K562 (cell line): ENCODE results near the gene VGLL3. TPM values are rescaled to one million over a fixed set of nuclear protein-coding genes. Genes with fewer than 3 reads are reported as not detected.

ENCODE experiments used
- ATAC-seq: fragments of 200-7000 bp; cut with Tn5 transposase; 3 replicates; pipeline ENCODE4 v1.9.1; 2020; ENCODE audit warnings: moderate library complexity
- BruUV-seq: library from RNA; stranded (reverse); fragments of 400-500 nt; replicated peaks from 2 replicates; lab custom pipeline; 2021; lab: Mats Ljungman, UMichigan
- CTCF ChIA-PET: fragments of 300-600 bp; formaldehyde crosslinking; extraction: SDS; loops from one replicate; lab custom pipeline; 2021; ENCODE audit warnings: low intra/inter-chr PET ratio; lab: Yijun Ruan, JAX
- POLR2A ChIA-PET: fragments of 300-600, 350-650 bp; sonication (Branson Sonifier 250); formaldehyde crosslinking; extraction: SDS; loops from one replicate; lab custom pipeline; 2021; ENCODE audit warnings: antibody characterized with exemption, inconsistent platforms; lab: Yijun Ruan, JAX
- DNase-seq, 4 experiments: peaks; one replicate each; pipeline versions ENCODE4 v3.0.0 to v3.0.0-alpha.2; 2011 to 2018; ENCODE audit warnings: low spot score in 3 of 4, mixed read lengths in 3 of 4; ENCODE audit errors: extremely low read depth in 1 of 4
- FAIRE-seq: peaks from 2 replicates; lab custom pipeline; 2011; peaks lifted over from hg19 to GRCh38; lab: Jason Lieb, UNC
- H2AFZ ChIP-seq: 2 replicates; pipeline ENCODE4 v1.6.0; 2011; ENCODE audit warnings: low read depth, low read length, control low read depth, inconsistent platforms
- H3K27ac ChIP-seq: fragments of 200-600 bp; 3 replicates; pipeline ENCODE4 v1.8.0; 2011; ENCODE audit warnings: low read depth, mild to moderate bottlenecking, control low read depth, inconsistent platforms, low read length, moderate library complexity, mixed read lengths; ENCODE audit errors: extremely low read depth
- H3K27me3 ChIP-seq, 2 experiments: fragments of 300-600 bp in 1 of 2; 2 replicates in 1 of 2; 3 replicates in 1 of 2; pipeline versions ENCODE4 v1.6.0 to v1.8.0; 2011; ENCODE audit warnings: inconsistent platforms in 2 of 2, low read length in 2 of 2, mild to moderate bottlenecking in 1 of 2, mixed read lengths in 1 of 2, moderate library complexity in 1 of 2; ENCODE audit not compliant: control insufficient read depth in 2 of 2, insufficient read depth in 2 of 2
- H3K36me3 ChIP-seq: fragments of 300-600 bp; 3 replicates; pipeline ENCODE4 v1.8.0; 2011; ENCODE audit warnings: mild to moderate bottlenecking, low read length, inconsistent platforms; ENCODE audit not compliant: control insufficient read depth, insufficient read depth
- H3K4me1 ChIP-seq, 2 experiments: fragments of 200-600 bp in 1 of 2; replicated peaks in 1 of 2; 2 replicates in 1 of 2; 3 replicates in 1 of 2; pipeline versions ENCODE4 v1.5.1 to v1.8.0; 2011; ENCODE audit warnings: inconsistent platforms in 2 of 2, low read length in 2 of 2, mild to moderate bottlenecking in 1 of 2, mixed read lengths in 1 of 2, moderate library complexity in 1 of 2; ENCODE audit not compliant: control insufficient read depth in 2 of 2, insufficient read depth in 2 of 2
- H3K4me2 ChIP-seq: 2 replicates; pipeline ENCODE4 v1.6.1; 2011; ENCODE audit warnings: low read length, control low read depth, inconsistent platforms, mixed read lengths; ENCODE audit not compliant: insufficient read depth
- H3K4me3 ChIP-seq: fragments of 200-600 bp; sonication (generic), shearing (Covaris generic); 2 replicates; pipeline ENCODE4 v1.5.1; 2016; ENCODE audit warnings: control low read depth, inconsistent platforms
- H3K79me2 ChIP-seq: fragments of 200-600 bp; 3 replicates; pipeline ENCODE4 v1.8.0; 2011; ENCODE audit warnings: low read length, inconsistent platforms; ENCODE audit not compliant: control insufficient read depth, insufficient read depth
- H3K9ac ChIP-seq, 2 experiments: 2 replicates each; pipeline versions ENCODE4 v1.6.0 to v1.6.1; 2011; ENCODE audit warnings: low read depth in 2 of 2, low read length in 2 of 2, control low read depth in 1 of 2, inconsistent platforms in 1 of 2, mild to moderate bottlenecking in 1 of 2, mixed read lengths in 1 of 2; ENCODE audit not compliant: insufficient read depth in 1 of 2
- H3K9me1 ChIP-seq: one replicate; pipeline ENCODE4 v1.6.0; 2011; ENCODE audit warnings: inconsistent platforms, mild to moderate bottlenecking, low read length, moderate library complexity; ENCODE audit not compliant: control insufficient read depth, insufficient read depth
- H3K9me3 ChIP-seq: replicated peaks from 2 replicates; pipeline ENCODE4 v1.5.1; 2011; ENCODE audit warnings: low read depth, low read length, inconsistent platforms; ENCODE audit not compliant: control insufficient read depth, insufficient read depth
- H4K20me1 ChIP-seq: replicated peaks from 2 replicates; pipeline ENCODE4 v1.6.1; 2011; ENCODE audit warnings: low read length, inconsistent platforms, mixed read lengths; ENCODE audit not compliant: control insufficient read depth, insufficient read depth
- EZH2 ChIP-seq: IDR thresholded peaks from 2 replicates; pipeline ENCODE4 v1.6.1; 2012; ENCODE audit warnings: low read depth, mild to moderate bottlenecking, inconsistent platforms, low read length, borderline replicate concordance
- GABPA ChIP-seq: fragments of 200-800 bp; sonication (Bioruptor generic); conservative IDR thresholded peaks from 2 replicates; pipeline ENCODE4 v1.6.1; 2016; ENCODE audit warnings: low read depth, missing genetic modification characterization, missing compliant biosample characterization
- HIVEP1 ChIP-seq: fragments of 250-450 bp; sonication (Bioruptor Pico); IDR thresholded peaks from 2 replicates; pipeline ENCODE4 v1.4.0; 2020; ENCODE audit warnings: mild to moderate bottlenecking
- MECOM ChIP-seq: fragments of 250-450 bp; sonication (Bioruptor Pico); IDR thresholded peaks from 2 replicates; pipeline ENCODE4 v1.8.0; 2022; ENCODE audit warnings: inconsistent platforms
- MTA1 ChIP-seq: fragments of 450-650 bp; IDR thresholded peaks from 2 replicates; pipeline ENCODE4 v1.6.1; 2017; ENCODE audit warnings: borderline replicate concordance
- NCOA1 ChIP-seq: fragments of 450-650 bp; IDR thresholded peaks from 2 replicates; pipeline ENCODE4 v1.6.1; 2016; ENCODE audit warnings: low read depth
- RBBP5 ChIP-seq: fragments of 200-600 bp; sonication (generic); IDR thresholded peaks from 2 replicates; pipeline ENCODE4 v1.6.1; 2012; ENCODE audit warnings: borderline replicate concordance, mild to moderate bottlenecking, low read length, control low read depth, inconsistent platforms; ENCODE audit not compliant: insufficient read depth, poor library complexity, severe bottlenecking
- RFX5 ChIP-seq: IDR thresholded peaks from 2 replicates; pipeline ENCODE4 v1.6.1; 2011; ENCODE audit warnings: low read depth, mild to moderate bottlenecking, improper control_type of control experiment, low read length
- SMARCB1 ChIP-seq: IDR thresholded peaks from 2 replicates; pipeline ENCODE4 v1.6.1; 2011; ENCODE audit warnings: improper control_type of control experiment, low read depth; ENCODE audit not compliant: insufficient read length
- TRIM24 ChIP-seq, 2 experiments: fragments of 450-650 bp; IDR thresholded peaks; 2 replicates each; pipeline ENCODE4 v1.6.1; 2016
- ZBTB5 ChIP-seq: fragments of 450-650 bp; IDR thresholded peaks from 2 replicates; pipeline ENCODE4 v1.6.1; 2017; ENCODE audit warnings: antibody characterized with exemption
- ZC3H4 ChIP-seq: sonication (generic); formaldehyde crosslinking; IDR thresholded peaks from 2 replicates; pipeline ENCODE4 v1.9.0; 2021; ENCODE audit warnings: missing genetic modification reagents, borderline replicate concordance
- ZHX1 ChIP-seq: fragments of 150-350 bp; conservative IDR thresholded peaks from 2 replicates; pipeline ENCODE4 v1.6.1; 2014; ENCODE audit warnings: low read length
- ZNF212 ChIP-seq: fragments of 450-650 bp; formaldehyde crosslinking; IDR thresholded peaks from 2 replicates; pipeline ENCODE4 v1.4.0; 2020; ENCODE audit warnings: mild to moderate bottlenecking
- ZNF644 ChIP-seq: fragments of 200-800 bp; sonication (Bioruptor generic); IDR thresholded peaks from 2 replicates; pipeline ENCODE4 v1.6.1; 2016; ENCODE audit warnings: low read depth, missing genetic modification characterization, missing compliant biosample characterization
- ZNF655 ChIP-seq: fragments of 250-450 bp; sonication (Bioruptor Pico); IDR thresholded peaks from 2 replicates; pipeline ENCODE4 v1.5.0; 2021
- WGBS: fragments of 100-300 bp; shearing (Covaris generic); methylation state at CpG from one replicate; pipeline ENCODE4 v1.1.6; 2016; ENCODE audit warnings: low coverage, mixed read lengths; ENCODE audit not compliant: insufficient coverage; ENCODE audit errors: missing lambda C conversion rate; 5-methylcytosine and 5-hydroxymethylcytosine counted together
- in situ Hi-C: fragments of 300-500 bp; cut with MboI; formaldehyde crosslinking; loops from 4 replicates; pipeline ENCODE4 v1.15.0; 2018; ENCODE audit warnings: inconsistent platforms, mixed read lengths
- intact Hi-C: fragments of 100-400 bp; cut with micrococcal nuclease; formaldehyde crosslinking; loops from 2 replicates; pipeline ENCODE4 v1.14.2; 2022
- polyA plus RNA-seq, 8 experiments: library from polyadenylated mRNA; depleted of rRNA in 4 of 8; stranded (reverse) in 5 of 8; unstranded in 3 of 8; fragments of >200 nt; fragmentation: Nextera tagmentation in 2 of 8; fragmentation: Illumina TruSeq in 1 of 8; extraction: Ambion mirVana in 2 of 8; extraction: Trizol in 1 of 8; gene quantifications; 2 replicates each; pipeline versions ENCODE4 v1.2.1 to v1.2.3, GENCODE V29; 2011 to 2014; ENCODE audit warnings: inconsistent platforms in 1 of 8, missing spikeins in 1 of 8
- total RNA-seq, 7 experiments: library from RNA; depleted of rRNA in 6 of 7; stranded (reverse); fragments of >200 nt in 6 of 7; fragmentation: Illumina TruSeq in 2 of 7; extraction: Trizol in 2 of 7; gene quantifications; 2 replicates each; pipeline versions ENCODE4 v1.2.1 to v1.2.3, GENCODE V29; 2011 to 2021; ENCODE audit warnings: low replicate concordance in 1 of 7

VGLL3 gene
- total and polyA plus RNA-seq, 9 of the 15 experiments (the other 6 are each of a cell fraction or from before 2014, with no cell fraction given) = under 0.01 to 0.09 (median 0.04) TPM; not detected in 6

GRCh38 chr3:86934851-86935250 lies 56.1 kb downstream of the VGLL3 start:
- Histone ChIP-seq H3K9me1 (no peaks in the 10 kb centered on the region), H3K79me2 (no peaks in the 10 kb centered on the region), H3K27ac (no peak overlapping the region), H3K27me3 (no peaks in the 10 kb centered on the region), H3K4me3 (no peak overlapping the region), H3K9ac (no peak overlapping the region), H2AFZ (no peak overlapping the region), H3K4me2 (no peak overlapping the region), H3K9me3 (no peaks in the 10 kb centered on the region), H3K4me1 (no peaks in the 10 kb centered on the region), H4K20me1 (no peaks in the 10 kb centered on the region), H3K36me3 (no peaks in the 10 kb centered on the region)
- WGBS = 0% methylated on average over 2 of the region's 3 CpGs
- ChIA-PET CTCF (no interaction called here), POLR2A (no interaction called here)
- BruUV-seq = no TSS peak
- FAIRE-seq (no peak), ATAC-seq (no peak), DNase-seq (no peak)
- intact Hi-C loops = no loop called here
- in situ Hi-C loops = no loop called here
- TF ChIP-seq ZC3H4 (CRISPR knock-in tag) (no peak), ZHX1 (no peak), ZNF655 (no peak), EZH2 (no peak), NCOA1 (no peak), ZNF212 (CRISPR knock-in tag) (no peak), RBBP5 (no peak), SMARCB1 (no peak), MECOM (CRISPR knock-in tag) (no peak), ZNF644 (tag) (no peak), GABPA (no peak), RFX5 (no peak), ZBTB5 (no peak), TRIM24 (IDR thresholded peaks at IDR 0.05) (no peak), HIVEP1 (CRISPR knock-in tag) (no peak), MTA1 (no peak)
